ENCODE data around the gene NTRK2.

The NTRK2 gene

GRCh38 chr9:85038061-85038460, 368.5 kb downstream of the NTRK2 start:
- no peak for DNase-seq
- Mint-ChIP-seq H3K4me3 (no peak overlapping the region), H3K27me3 (no peaks in the 10 kb centered on the region)

GRCh38 chr9:85038824-85039608, 369.5 kb downstream of the NTRK2 start:
- Mint-ChIP-seq H3K4me3 (no peak overlapping the region), H3K27me3 (no peaks in the 10 kb centered on the region), H3K9me3 (no peaks in the 10 kb centered on the region), H3K27ac (no peak overlapping the region), H3K4me1 (no peaks in the 10 kb centered on the region)
- ATAC-seq = no peak
- DNase-seq = no peak

More at GRCh38 chr9:85038061-85038460, 368.5 kb downstream of the NTRK2 start:
- Mint-ChIP-seq H3K27ac (peak overlapping the region in 1 of 2 donors; percentile 13), H3K4me1 (no peaks in the 10 kb centered on the region), H3K9me3 (peaks cover 0 to 5% of the 10 kb centered on the region in 2 donors)
- no peak for ATAC-seq

- no peak for DNase-seq
- no peak overlapping the region for H3K4me3 Mint-ChIP-seq
- no peaks in the 10 kb centered on the region for H3K4me1 Mint-ChIP-seq
- ATAC-seq = no peak
- H3K27ac Mint-ChIP-seq = no peak overlapping the region
- H3K9me3 Mint-ChIP-seq = no peaks in the 10 kb centered on the region
- H3K27me3 Mint-ChIP-seq = no peaks in the 10 kb centered on the region
These were observed 370.6 kb downstream of the NTRK2 start for GRCh38 chr9:85040146-85040545.

- no peak overlapping the region for H3K4me3 Mint-ChIP-seq
- no peaks in the 10 kb centered on the region for H3K27me3 Mint-ChIP-seq
- H3K9me3 Mint-ChIP-seq = no peaks in the 10 kb centered on the region
- H3K27ac Mint-ChIP-seq = no peak overlapping the region
- no peak for ATAC-seq
- no peak for DNase-seq
- no peaks in the 10 kb centered on the region for H3K4me1 Mint-ChIP-seq
These were observed 371.4 kb downstream of the NTRK2 start for GRCh38 chr9:85040821-85041465.

- Mint-ChIP-seq H3K9me3 (no peaks in the 10 kb centered on the region), H3K27me3 (no peaks in the 10 kb centered on the region), H3K4me1 (no peaks in the 10 kb centered on the region), H3K4me3 (no peak overlapping the region), H3K27ac (no peak overlapping the region)
- ATAC-seq (no peak), DNase-seq (no peak)
These were observed 372.1 kb downstream of the NTRK2 start for GRCh38 chr9:85041466-85042137.

GRCh38 chr9:85042981-85043647, 373.6 kb downstream of the NTRK2 start:
- no peaks in the 10 kb centered on the region for H3K27me3 Mint-ChIP-seq
- H3K27ac Mint-ChIP-seq = no peak overlapping the region
- no peaks in the 10 kb centered on the region for H3K4me1 Mint-ChIP-seq
- no peaks in the 10 kb centered on the region for H3K9me3 Mint-ChIP-seq
- ATAC-seq = no peak
- no peak overlapping the region for H3K4me3 Mint-ChIP-seq
- no peak for DNase-seq

- H3K27ac Mint-ChIP-seq = peak overlapping the region; percentile 16 to 44
- no peak overlapping the region for H3K4me3 Mint-ChIP-seq
- no peaks in the 10 kb centered on the region for H3K9me3 Mint-ChIP-seq
- DNase-seq (no peak), ATAC-seq (no peak)
- H3K27me3 Mint-ChIP-seq = peaks cover under 1% of the 10 kb centered on the region
- H3K4me1 Mint-ChIP-seq = no peaks in the 10 kb centered on the region
These were observed 375.7 kb downstream of the NTRK2 start for GRCh38 chr9:85045271-85045670.

- H3K4me3 Mint-ChIP-seq = no peak overlapping the region
- H3K4me1 Mint-ChIP-seq = no peaks in the 10 kb centered on the region
- H3K27me3 Mint-ChIP-seq = peaks cover 7% of the 10 kb centered on the region
- H3K27ac Mint-ChIP-seq = no peak overlapping the region
- DNase-seq (no peak), ATAC-seq (no peak)
- H3K9me3 Mint-ChIP-seq = peaks cover 0 to 2% of the 10 kb centered on the region in 2 donors
These were observed 376.9 kb downstream of the NTRK2 start for GRCh38 chr9:85046475-85046874.

- no peaks in the 10 kb centered on the region for H3K4me1 Mint-ChIP-seq
- peaks cover 28% of the 10 kb centered on the region for H3K27me3 Mint-ChIP-seq
- DNase-seq (no peak), ATAC-seq (no peak)
- H3K27ac Mint-ChIP-seq = no peak overlapping the region
- H3K4me3 Mint-ChIP-seq = no peak overlapping the region
- peaks cover 0 to 3% of the 10 kb centered on the region in 2 donors for H3K9me3 Mint-ChIP-seq
These were observed 383.8 kb downstream of the NTRK2 start for GRCh38 chr9:85053206-85053786.

- no peak overlapping the region for H3K4me3 Mint-ChIP-seq
- ATAC-seq (no peak), DNase-seq (no peak)
These were observed 384.5 kb downstream of the NTRK2 start for GRCh38 chr9:85054017-85054416.

GRCh38 chr9:85055506-85056202, 386.1 kb downstream of the NTRK2 start:
- Mint-ChIP-seq H3K4me1 (no peaks in the 10 kb centered on the region), H3K27ac (no peak overlapping the region), H3K9me3 (peaks cover 0 to 3% of the 10 kb centered on the region in 2 donors), H3K27me3 (peaks cover 23% of the 10 kb centered on the region), H3K4me3 (no peak overlapping the region)
- ATAC-seq (no peak), DNase-seq (no peak)

More at GRCh38 chr9:85054017-85054416, 384.5 kb downstream of the NTRK2 start:
- H3K27me3 Mint-ChIP-seq = peaks cover 28% of the 10 kb centered on the region
- H3K27ac Mint-ChIP-seq = no peak overlapping the region
- peaks cover 0 to 3% of the 10 kb centered on the region in 2 donors for H3K9me3 Mint-ChIP-seq
- H3K4me1 Mint-ChIP-seq = no peaks in the 10 kb centered on the region

GRCh38 chr9:85056203-85056572, 386.7 kb downstream of the NTRK2 start:
- no peak overlapping the region for H3K27ac Mint-ChIP-seq
- no peak for ATAC-seq
- H3K9me3 Mint-ChIP-seq = peaks cover 0 to 3% of the 10 kb centered on the region in 2 donors

GRCh38 chr9:85061969-85062368, 392.4 kb downstream of the NTRK2 start:
- H3K4me3 Mint-ChIP-seq = no peak overlapping the region
- ATAC-seq (no peak), DNase-seq (no peak)
- H3K4me1 Mint-ChIP-seq = no peaks in the 10 kb centered on the region
- no peak overlapping the region for H3K27ac Mint-ChIP-seq
- peaks cover 12% of the 10 kb centered on the region for H3K27me3 Mint-ChIP-seq
- peaks cover 0 to 4% of the 10 kb centered on the region in 2 donors for H3K9me3 Mint-ChIP-seq

More at GRCh38 chr9:85056203-85056572, 386.7 kb downstream of the NTRK2 start:
- DNase-seq = no peak
- Mint-ChIP-seq H3K4me3 (no peak overlapping the region), H3K27me3 (peaks cover 20% of the 10 kb centered on the region), H3K4me1 (no peaks in the 10 kb centered on the region)

GRCh38 chr9:85062385-85063022, 393.0 kb downstream of the NTRK2 start:
- Mint-ChIP-seq H3K27ac (no peak overlapping the region), H3K27me3 (peaks cover 8% of the 10 kb centered on the region)
- no peak for DNase-seq

More at GRCh38 chr9:85062385-85063022, 393.0 kb downstream of the NTRK2 start:
- Mint-ChIP-seq H3K9me3 (peaks cover 0 to 4% of the 10 kb centered on the region in 2 donors), H3K4me1 (no peaks in the 10 kb centered on the region), H3K4me3 (no peak overlapping the region)
- no peak for ATAC-seq

Data from stimulated activated naive CD8-positive, alpha-beta T cell treated with anti-CD3 and anti-CD28 coated beads, Interleukin-15, amount 100 ng/mL, for 72 hours (primary cell).